H1 (cell line): Measurements from ENCODE around the gene ISCA2. TPM values are rescaled to one million over a fixed set of nuclear protein-coding genes. Genes with fewer than 3 reads are reported as not detected.

Experiments
- ASH2L ChIP-seq: fragments of 200-600, 300-600 bp; sonication (generic); IDR thresholded peaks from one replicate; pipeline ENCODE4 v1.7.1; 2017; ENCODE audit warnings: low read length
- CBX5 ChIP-seq: fragments of 300-800, 300-1000 bp; sonication (generic); IDR thresholded peaks from 2 replicates; pipeline ENCODE4 v1.7.1; 2016; ENCODE audit warnings: antibody characterized with exemption, low read length, low read depth
- CREB1 ChIP-seq: IDR thresholded peaks from 2 replicates; pipeline ENCODE4 v1.6.1; 2012; ENCODE audit warnings: inconsistent platforms
- CTCF ChIP-seq, 3 experiments: IDR thresholded peaks; 1 replicate in 2 of 3; 2 replicates in 1 of 3; pipeline versions ENCODE4 v1.5.1 to v1.6.1; 2011; ENCODE audit warnings: low read length in 3 of 3, mild to moderate bottlenecking in 3 of 3, inconsistent platforms in 2 of 3, low read depth in 1 of 3, moderate library complexity in 1 of 3; ENCODE audit not compliant: insufficient read depth in 1 of 3; ENCODE audit errors: control extremely low read depth in 1 of 3
- EGR1 ChIP-seq: IDR thresholded peaks from 2 replicates; pipeline ENCODE4 v1.6.1; 2011; ENCODE audit warnings: low read depth, low read length, borderline replicate concordance
- EP300 ChIP-seq, 2 experiments: IDR thresholded peaks; 1 replicate in 1 of 2; 2 replicates in 1 of 2; pipeline ENCODE4 v1.6.1; 2011 to 2012; ENCODE audit warnings: low read depth in 2 of 2, low read length in 2 of 2, mild to moderate bottlenecking in 2 of 2, borderline replicate concordance in 1 of 2, inconsistent platforms in 1 of 2, moderate library complexity in 1 of 2
- KDM5A ChIP-seq: fragments of 200-600 bp; IDR thresholded peaks from 2 replicates; pipeline ENCODE4 v1.7.1; 2012; ENCODE audit warnings: mild to moderate bottlenecking, low read length, inconsistent platforms, mixed read lengths
- SIN3A ChIP-seq, 2 experiments: IDR thresholded peaks in 1 of 2; conservative IDR thresholded peaks in 1 of 2; 2 replicates each; pipeline ENCODE4 v1.6.1; 2011 to 2012; ENCODE audit warnings: low read length in 2 of 2, improper control_type of control experiment in 1 of 2, low read depth in 1 of 2, mild to moderate bottlenecking in 1 of 2
- SP2 ChIP-seq: IDR thresholded peaks from 2 replicates; pipeline ENCODE4 v1.6.1; 2012; ENCODE audit warnings: mild to moderate bottlenecking, low read length, inconsistent platforms
- TAF1 ChIP-seq: IDR thresholded peaks from 2 replicates; pipeline ENCODE4 v1.6.1; 2011; ENCODE audit warnings: mild to moderate bottlenecking, low read depth, low read length
- TEAD4 ChIP-seq: IDR thresholded peaks from 2 replicates; pipeline ENCODE4 v1.6.1; 2012; ENCODE audit warnings: low read depth, low read length, inconsistent platforms, mixed read lengths
- YY1 ChIP-seq: IDR thresholded peaks from 2 replicates; pipeline ENCODE4 v1.6.1; 2011; ENCODE audit warnings: low read depth, mild to moderate bottlenecking, low read length
- polyA plus RNA-seq, 7 experiments: library from polyadenylated mRNA; depleted of rRNA in 3 of 7; stranded (reverse) in 5 of 7; unstranded in 2 of 7; fragments of >200 nt in 5 of 7; fragments of 200-250 nt in 2 of 7; gene quantifications; 1 replicate in 5 of 7; 2 replicates in 1 of 7; 4 replicates in 1 of 7; pipeline versions ENCODE4 v1.2.1 to v1.2.3, GENCODE V29; 2011 to 2013; ENCODE audit warnings: missing spikeins in 2 of 7, mixed read lengths in 2 of 7
- total RNA-seq: library from RNA; stranded (reverse); fragmentation: NEBNext Ultra II Directional; extraction: Animal tissue kit (Norgen Biotek cat#: 25700); gene quantifications from 2 replicates; pipeline ENCODE4 v1.2.1, GENCODE V29; 2021

Gene ISCA2
- total and polyA plus RNA-seq, 2 of the 8 experiments (the other 6 are each of a cell fraction or from before 2014, with no cell fraction given) = 43.5 to 78.6 TPM

- peak in 1 of 3 experiments; percentile 30; a peak in 2 of 4 replicates for TF ChIP-seq CTCF (IDR thresholded peaks at IDR 0.05; ENCODE audit: control extremely low read depth in 1 of 3, insufficient read depth in 1 of 3, low read depth in 1 of 3, low read length in 3 of 3)
- no peak for TF ChIP-seq SP2
- 0 out of 2 replicates have a peak, but pooled peaks have one; percentile 41 for TF ChIP-seq TEAD4
- peak in 1 of 2 experiments; percentile 23; a peak in 1 of 4 replicates for TF ChIP-seq SIN3A (conservative IDR thresholded peaks at IDR 0.05 in 1 of 2, IDR thresholded peaks at IDR 0.05 in 1 of 2; ENCODE audit: low read depth in 1 of 2, low read length in 2 of 2)
- no peak for TF ChIP-seq CBX5
- TF ChIP-seq YY1 = no peak
- no peak for TF ChIP-seq EGR1
- no peak for TF ChIP-seq KDM5A
- no peak for TF ChIP-seq CREB1
- 0 out of 2 replicates have a peak, but pooled peaks have one; percentile 29 for TF ChIP-seq TAF1
- no peak for TF ChIP-seq EP300 (IDR thresholded peaks at IDR 0.05; ENCODE audit: borderline replicate concordance in 1 of 2, low read depth in 2 of 2, low read length in 2 of 2)
- no peak for TF ChIP-seq ASH2L
- TF ChIP-seq, all 59 proteins: peak for 7
Measured at GRCh38 chr14:74491956-74492775, 1.4 kb upstream of the ISCA2 start (continued).
